Neural cell (in vitro differentiated cells): ENCODE measurements around the gene ZNF322. TPM values are rescaled to one million over a fixed set of nuclear protein-coding genes. Genes with fewer than 3 reads are reported as not detected.

Source experiments
- H2AFZ ChIP-seq: fragments of 200-600, 300-800 bp; sonication (generic), shearing (Covaris generic); 2 replicates; pipeline ENCODE4 v1.6.0; 2014; ENCODE audit warnings: low read depth, mild to moderate bottlenecking, antibody characterized with exemption, low read length, moderate library complexity
- H3F3A ChIP-seq: fragments of 200-600 bp; shearing (Covaris generic); 2 replicates; pipeline ENCODE4 v1.6.1; 2016; ENCODE audit warnings: mild to moderate bottlenecking, moderate library complexity, mixed read lengths, antibody characterized with exemption, low read length; ENCODE audit not compliant: insufficient read depth, poor library complexity, severe bottlenecking
- H3K27ac ChIP-seq: fragments of 200-600, 300-800 bp; sonication (generic), shearing (Covaris generic); 2 replicates; pipeline ENCODE4 v1.5.1; 2014; ENCODE audit warnings: mild to moderate bottlenecking, low read length, moderate library complexity
- H3K27me3 ChIP-seq: fragments of 300-800, 200-600 bp; sonication (generic), shearing (Covaris generic); 2 replicates; pipeline ENCODE4 v1.6.0; 2014; ENCODE audit warnings: mild to moderate bottlenecking, low read depth, low read length, moderate library complexity; ENCODE audit not compliant: insufficient read depth
- H3K36me3 ChIP-seq: fragments of 300-800, 200-600 bp; sonication (generic), shearing (Covaris generic); 2 replicates; pipeline ENCODE4 v1.5.1; 2014; ENCODE audit warnings: mild to moderate bottlenecking, antibody characterized with exemption, low read length, moderate library complexity; ENCODE audit not compliant: insufficient read depth
- H3K4me2 ChIP-seq: fragments of 300-800, 200-600 bp; sonication (generic), shearing (Covaris generic); 2 replicates; pipeline ENCODE4 v1.6.0; 2014; ENCODE audit warnings: mild to moderate bottlenecking, low read length
- H3K4me3 ChIP-seq: fragments of 300-800, 200-600 bp; sonication (generic), shearing (Covaris generic); 2 replicates; pipeline ENCODE4 v1.5.1; 2014; ENCODE audit warnings: mild to moderate bottlenecking, low read length, moderate library complexity
- H3K79me2 ChIP-seq: fragments of 200-600 bp; shearing (Covaris generic); replicated peaks from 2 replicates; pipeline ENCODE4 v1.6.0; 2014; ENCODE audit warnings: mild to moderate bottlenecking, low read length, moderate library complexity; ENCODE audit not compliant: insufficient read depth
- H3K9ac ChIP-seq: fragments of 300-800, 200-600 bp; sonication (generic), shearing (Covaris generic); 2 replicates; pipeline ENCODE4 v1.6.1; 2016; ENCODE audit warnings: mild to moderate bottlenecking, low read length, mixed read lengths
- H3K9me2 ChIP-seq: fragments of 200-600 bp; shearing (Covaris generic); 2 replicates; pipeline ENCODE4 v1.6.1; 2016; ENCODE audit warnings: mild to moderate bottlenecking, low read length, mixed read lengths; ENCODE audit not compliant: insufficient read depth
- H3K9me3 ChIP-seq: fragments of 200-600, 300-800 bp; sonication (generic), shearing (Covaris generic); 2 replicates; pipeline ENCODE4 v1.6.1; 2016; ENCODE audit warnings: mild to moderate bottlenecking, mixed run types, low read length, moderate library complexity, mixed read lengths
- H4K20me1 ChIP-seq: fragments of 200-600 bp; shearing (Covaris generic); 2 replicates; pipeline ENCODE4 v1.6.1; 2016; ENCODE audit warnings: mild to moderate bottlenecking, mixed run types; ENCODE audit not compliant: insufficient read depth
- EP300 ChIP-seq: fragments of 450-650 bp; conservative IDR thresholded peaks from 2 replicates; pipeline ENCODE4 v1.6.1; 2014; ENCODE audit warnings: antibody characterized with exemption, mild to moderate bottlenecking, moderate library complexity; ENCODE audit not compliant: poor library complexity, severe bottlenecking
- EZH2 ChIP-seq: fragments of 200-600, 300-800 bp; shearing (Covaris generic), sonication (generic); IDR thresholded peaks from 2 replicates; pipeline ENCODE4 v1.6.1; 2014; ENCODE audit warnings: antibody characterized with exemption, low read length, borderline replicate concordance, mild to moderate bottlenecking; ENCODE audit not compliant: insufficient read depth, poor library complexity, severe bottlenecking
- MXI1 ChIP-seq: fragments of 450-650 bp; conservative IDR thresholded peaks from 2 replicates; pipeline ENCODE4 v1.6.1; 2014; ENCODE audit warnings: antibody characterized with exemption, mild to moderate bottlenecking; ENCODE audit not compliant: poor library complexity, severe bottlenecking
- POLR2AphosphoS5 ChIP-seq: IDR thresholded peaks from 2 replicates; pipeline ENCODE4 v1.6.1; 2012
- RAD21 ChIP-seq: fragments of 450-650 bp; conservative IDR thresholded peaks from 2 replicates; pipeline ENCODE4 v1.6.1; 2014; ENCODE audit warnings: antibody characterized with exemption, mild to moderate bottlenecking, moderate library complexity
- REST ChIP-seq: IDR thresholded peaks from 2 replicates; pipeline ENCODE4 v1.6.1; 2012; ENCODE audit warnings: borderline replicate concordance
- SMC3 ChIP-seq: fragments of 450-650 bp; conservative IDR thresholded peaks from 2 replicates; pipeline ENCODE4 v1.6.1; 2014; ENCODE audit warnings: antibody characterized with exemption, mild to moderate bottlenecking, moderate library complexity; ENCODE audit not compliant: poor library complexity
- TAF1 ChIP-seq: IDR thresholded peaks from 2 replicates; pipeline ENCODE4 v1.6.1; 2012; ENCODE audit warnings: low read depth
- polyA plus RNA-seq: library from polyadenylated mRNA; depleted of rRNA; stranded (reverse); fragments of >200 nt; gene quantifications from 2 replicates; pipeline ENCODE4 v1.2.3, GENCODE V29; 2014
- TF ChIP-seq, protein P1 (sequence below): fragments of 450-650 bp; IDR thresholded peaks from 2 replicates; pipeline ENCODE4 v1.5.1; 2014; ENCODE audit warnings: antibody characterized with exemption, mild to moderate bottlenecking, moderate library complexity; ENCODE audit not compliant: poor library complexity, severe bottlenecking

ZNF322 gene
- polyA plus RNA-seq, 1 donor from 2014 or later = 29.4 TPM

DNA sequence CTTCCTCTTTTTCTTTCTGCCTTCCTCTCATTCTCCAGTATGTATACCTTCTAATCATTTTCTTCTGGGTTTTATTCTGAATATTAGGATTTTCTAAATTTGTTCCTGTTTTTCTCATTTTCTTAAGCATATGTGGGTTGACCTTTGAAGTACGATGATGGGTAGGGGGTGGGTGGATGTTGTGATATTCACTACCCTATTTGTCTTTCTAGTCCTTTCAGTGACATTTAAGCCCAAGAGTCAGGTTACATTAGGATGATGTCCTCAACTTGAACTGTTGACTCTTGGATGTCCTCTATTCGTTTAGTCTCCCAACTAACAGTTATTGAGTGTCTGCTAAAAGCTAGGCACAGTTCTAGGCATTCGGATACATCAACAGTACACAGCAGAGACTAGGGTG lies 55.5 kb downstream of the ZNF322 start:
- no peaks in the 10 kb centered on the region for H3K9me2 ChIP-seq
- no peak overlapping the region for H2AFZ ChIP-seq
- H3K4me2 ChIP-seq = no peak overlapping the region
- TF ChIP-seq POLR2AphosphoS5 = no peak
- TF ChIP-seq MXI1 = no peak
- TF ChIP-seq EZH2 = no peak
- no peak for TF ChIP-seq RAD21
- TF ChIP-seq TAF1 = no peak
- no peak for TF ChIP-seq REST
- TF ChIP-seq EP300 = no peak
- TF ChIP-seq SMC3 = no peak
- TF ChIP-seq, protein P1, sequence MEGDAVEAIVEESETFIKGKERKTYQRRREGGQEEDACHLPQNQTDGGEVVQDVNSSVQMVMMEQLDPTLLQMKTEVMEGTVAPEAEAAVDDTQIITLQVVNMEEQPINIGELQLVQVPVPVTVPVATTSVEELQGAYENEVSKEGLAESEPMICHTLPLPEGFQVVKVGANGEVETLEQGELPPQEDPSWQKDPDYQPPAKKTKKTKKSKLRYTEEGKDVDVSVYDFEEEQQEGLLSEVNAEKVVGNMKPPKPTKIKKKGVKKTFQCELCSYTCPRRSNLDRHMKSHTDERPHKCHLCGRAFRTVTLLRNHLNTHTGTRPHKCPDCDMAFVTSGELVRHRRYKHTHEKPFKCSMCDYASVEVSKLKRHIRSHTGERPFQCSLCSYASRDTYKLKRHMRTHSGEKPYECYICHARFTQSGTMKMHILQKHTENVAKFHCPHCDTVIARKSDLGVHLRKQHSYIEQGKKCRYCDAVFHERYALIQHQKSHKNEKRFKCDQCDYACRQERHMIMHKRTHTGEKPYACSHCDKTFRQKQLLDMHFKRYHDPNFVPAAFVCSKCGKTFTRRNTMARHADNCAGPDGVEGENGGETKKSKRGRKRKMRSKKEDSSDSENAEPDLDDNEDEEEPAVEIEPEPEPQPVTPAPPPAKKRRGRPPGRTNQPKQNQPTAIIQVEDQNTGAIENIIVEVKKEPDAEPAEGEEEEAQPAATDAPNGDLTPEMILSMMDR = no peak
- H3K36me3 ChIP-seq = no peaks in the 10 kb centered on the region
- H3F3A ChIP-seq = no peaks in the 10 kb centered on the region
- H3K9ac ChIP-seq = no peak overlapping the region
- H3K4me3 ChIP-seq = no peak overlapping the region
- no peaks in the 10 kb centered on the region for H4K20me1 ChIP-seq
- H3K27me3 ChIP-seq = peaks cover under 1% of the 10 kb centered on the region
- H3K27ac ChIP-seq = no peak overlapping the region
- no peaks in the 10 kb centered on the region for H3K79me2 ChIP-seq
- H3K9me3 ChIP-seq = no peaks in the 10 kb centered on the region

DNA sequence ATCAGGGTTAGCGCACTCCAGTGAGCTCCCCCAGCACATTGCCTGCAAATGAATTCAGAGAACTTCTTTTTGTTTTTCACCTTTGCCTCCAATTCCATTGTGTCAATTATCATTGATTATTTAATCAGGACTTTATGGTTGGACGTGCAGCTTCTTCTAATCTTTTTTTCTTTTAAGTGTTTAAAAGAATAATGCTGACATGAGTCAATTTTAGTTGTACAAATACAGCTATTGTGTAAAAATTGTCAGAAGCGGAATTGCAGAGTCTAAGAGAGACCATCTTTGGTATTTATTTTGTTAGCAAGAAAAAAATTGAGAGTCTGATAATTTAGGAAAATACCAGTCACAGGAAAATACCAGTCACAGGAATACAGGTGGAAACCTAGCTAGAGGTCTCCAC lies 57.3 kb downstream of the ZNF322 start:
- H3K36me3 ChIP-seq = no peaks in the 10 kb centered on the region
- no peaks in the 10 kb centered on the region for H3K9me3 ChIP-seq
- H3K9ac ChIP-seq = no peak overlapping the region
- H3K27me3 ChIP-seq = no peaks in the 10 kb centered on the region
- no peaks in the 10 kb centered on the region for H3F3A ChIP-seq
- H2AFZ ChIP-seq = no peak overlapping the region
- TF ChIP-seq RAD21 (no peak), POLR2AphosphoS5 (no peak), MXI1 (no peak), EP300 (no peak)
- H3K79me2 ChIP-seq = peaks cover 6% of the 10 kb centered on the region
- no peak overlapping the region for H3K4me3 ChIP-seq
- H3K27ac ChIP-seq = no peak overlapping the region
- H3K9me2 ChIP-seq = no peaks in the 10 kb centered on the region
- no peaks in the 10 kb centered on the region for H4K20me1 ChIP-seq
- H3K4me2 ChIP-seq = no peak overlapping the region

DNA sequence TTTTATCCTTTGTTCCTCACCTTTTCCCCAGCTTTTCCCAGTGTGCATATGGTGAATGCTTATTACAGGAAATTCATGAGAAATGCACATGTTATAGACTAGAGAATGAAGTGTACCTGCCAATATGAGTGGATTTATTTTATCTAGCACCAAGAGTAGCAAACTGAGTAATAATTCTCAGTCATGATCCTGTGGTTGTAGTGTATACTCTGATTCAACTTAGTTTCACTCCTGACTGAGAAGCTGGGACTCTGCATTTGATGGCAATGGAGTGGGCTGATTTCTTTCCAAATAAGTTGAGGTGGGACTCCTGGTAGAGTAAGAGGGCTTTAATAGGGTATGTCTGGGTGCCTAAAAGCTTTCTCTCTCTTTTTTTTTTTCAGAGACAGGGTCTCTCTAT lies 58.8 kb downstream of the ZNF322 start:
- Histone ChIP-seq H3K27ac (no peak overlapping the region), H3K9me3 (no peaks in the 10 kb centered on the region), H3K4me2 (no peak overlapping the region), H3K4me3 (no peak overlapping the region), H3K9me2 (no peaks in the 10 kb centered on the region), H3F3A (peaks cover 7% of the 10 kb centered on the region), H3K27me3 (no peaks in the 10 kb centered on the region), H3K9ac (no peak overlapping the region), H3K79me2 (peaks cover 10% of the 10 kb centered on the region), H3K36me3 (no peaks in the 10 kb centered on the region), H4K20me1 (no peaks in the 10 kb centered on the region), H2AFZ (no peak overlapping the region)
- TF ChIP-seq TAF1 (no peak), EZH2 (no peak), EP300 (no peak), POLR2AphosphoS5 (no peak), RAD21 (no peak), REST (no peak), MXI1 (no peak), SMC3 (no peak)
- TF ChIP-seq, protein P1 = no peak
